CD4-positive, alpha-beta T cell treated with Interleukin-17A for 4 hours (primary cell): ENCODE measurements around the gene CKAP2L.
"Not testable (repeated sequence)": the region's sequence is repeated elsewhere in the genome, so short reads cannot be mapped to it uniquely, and the experiment has no call there.

Source experiments
- DNase-seq: peaks from one replicate; pipeline ENCODE4 v3.0.0-alpha.2; 2020; ENCODE audit warnings: mixed read lengths

CKAP2L gene

GRCh38 chr2:112724591-112725525 lies 39.6 kb downstream of the CKAP2L start:
- DNase-seq, result peak; percentile 12

DNA sequence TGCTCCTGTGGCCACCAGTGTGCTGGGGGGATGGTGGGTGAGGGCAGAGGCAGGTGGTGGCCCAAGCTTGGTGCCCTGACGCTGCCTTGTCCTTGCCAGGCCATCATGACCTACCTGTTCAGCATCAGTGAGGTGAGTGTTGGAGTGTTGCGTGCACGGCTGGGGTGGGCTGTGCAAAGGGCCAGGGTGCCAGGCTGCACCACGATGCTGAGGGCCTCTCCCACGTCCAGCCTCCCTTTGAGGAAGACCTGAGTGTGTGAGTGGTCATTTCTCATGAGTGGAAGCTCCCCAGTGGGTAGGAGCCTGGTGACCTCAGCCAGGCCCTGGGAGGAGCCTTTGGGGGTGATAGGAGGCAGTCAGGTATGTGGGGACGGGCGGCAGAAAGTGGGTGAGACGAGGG lies 40.4 kb downstream of the CKAP2L start:
- no peak for DNase-seq

GRCh38 chr2:112723547-112723940 lies 40.9 kb downstream of the CKAP2L start:
- no peak for DNase-seq

DNA sequence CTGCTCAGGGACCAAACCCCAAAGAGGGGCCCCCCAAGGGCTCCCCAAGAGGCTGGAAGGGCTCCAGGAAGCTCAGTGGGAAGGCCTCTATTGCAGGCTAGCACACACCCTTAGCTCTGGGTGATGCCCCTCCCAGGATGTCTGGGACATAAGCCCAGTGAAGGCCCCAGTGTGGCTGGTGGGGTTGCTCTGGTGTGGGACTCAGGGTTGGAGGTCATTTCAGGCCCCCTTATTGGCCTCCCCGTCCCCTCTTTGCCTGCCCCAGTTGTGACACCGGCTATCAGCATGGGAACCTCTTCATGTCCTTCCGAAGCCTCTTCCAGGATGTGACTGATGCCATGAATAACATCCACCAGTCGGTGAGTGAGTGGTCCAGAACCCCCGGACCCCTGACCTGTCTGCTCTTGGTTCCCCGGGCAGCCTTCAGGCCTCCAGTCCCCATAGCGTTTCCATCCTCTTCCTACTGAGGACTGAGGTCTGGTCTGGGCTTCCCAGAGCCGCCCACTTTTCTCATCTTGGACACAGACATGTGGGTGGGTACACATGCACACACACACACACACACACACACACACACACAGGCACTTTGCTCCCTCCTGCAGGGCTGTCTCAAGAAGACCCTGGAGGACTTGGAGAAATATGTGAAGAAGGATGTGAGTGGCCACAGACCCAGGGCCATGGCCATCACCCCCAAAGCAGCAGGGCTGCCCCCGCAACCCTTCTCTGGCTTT lies 41.4 kb downstream of the CKAP2L start:
- no peak for DNase-seq

DNA sequence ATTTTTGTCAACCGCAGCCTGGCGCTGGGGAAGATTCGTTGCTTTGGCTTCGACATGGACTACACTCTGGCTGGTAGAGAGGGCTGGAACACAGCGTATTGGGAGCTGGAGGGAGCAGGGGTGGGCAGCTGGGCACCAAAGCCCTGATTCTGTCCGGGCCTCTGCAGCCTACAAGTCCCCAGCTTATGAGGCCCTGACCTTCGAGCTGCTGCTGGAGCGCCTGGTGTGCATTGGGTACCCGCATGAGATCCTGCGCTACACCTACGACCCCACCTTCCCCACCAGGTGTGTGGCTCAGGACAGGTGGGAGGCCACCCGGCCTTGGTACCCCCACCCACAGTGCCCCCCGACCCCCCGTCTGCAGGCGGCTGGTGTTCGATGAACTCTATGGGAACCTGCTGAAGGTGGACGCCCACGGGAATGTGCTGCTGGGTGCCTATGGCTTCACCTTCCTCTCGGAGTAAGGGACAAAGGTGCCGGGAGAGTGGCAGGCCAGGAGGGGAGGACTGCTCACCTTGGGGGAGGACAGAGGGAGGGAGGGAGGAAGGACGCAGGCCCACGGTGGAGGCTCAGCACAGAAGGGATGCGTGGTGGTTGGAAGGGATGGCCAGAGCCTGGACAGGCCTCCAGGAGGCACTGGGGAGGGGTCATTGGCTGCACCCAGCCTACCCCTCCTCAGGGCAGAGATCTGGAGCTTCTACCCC lies 42.4 kb downstream of the CKAP2L start:
- no peak for DNase-seq

DNA sequence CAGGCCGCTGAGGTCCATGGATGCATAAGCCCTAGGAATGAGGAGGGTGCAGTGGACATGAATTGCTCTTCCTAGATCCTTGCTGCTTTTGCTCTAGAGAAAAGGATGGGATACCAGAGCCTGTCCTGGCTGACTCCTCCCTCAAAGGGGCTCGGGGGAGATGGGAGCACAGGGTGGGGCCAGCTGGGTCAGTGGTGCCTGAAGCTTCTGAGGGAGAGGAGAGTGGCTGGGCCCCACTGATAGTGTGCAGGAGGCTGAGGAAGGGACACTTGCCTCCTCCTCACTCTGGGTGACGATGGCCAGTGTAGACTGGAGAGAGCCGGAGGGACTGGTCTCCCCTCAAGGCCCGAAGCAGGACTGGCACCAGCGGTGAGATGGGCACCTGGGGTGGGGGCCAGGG lies 43.6 kb downstream of the CKAP2L start, which contains the start of gene NT5DC4:
Gene NT5DC4, plus strand, starts transcription at position 236 of the 400 bp plus-strand sequence. Its CDS starts 60 bp downstream, at position 296.
- no peak for DNase-seq

DNA sequence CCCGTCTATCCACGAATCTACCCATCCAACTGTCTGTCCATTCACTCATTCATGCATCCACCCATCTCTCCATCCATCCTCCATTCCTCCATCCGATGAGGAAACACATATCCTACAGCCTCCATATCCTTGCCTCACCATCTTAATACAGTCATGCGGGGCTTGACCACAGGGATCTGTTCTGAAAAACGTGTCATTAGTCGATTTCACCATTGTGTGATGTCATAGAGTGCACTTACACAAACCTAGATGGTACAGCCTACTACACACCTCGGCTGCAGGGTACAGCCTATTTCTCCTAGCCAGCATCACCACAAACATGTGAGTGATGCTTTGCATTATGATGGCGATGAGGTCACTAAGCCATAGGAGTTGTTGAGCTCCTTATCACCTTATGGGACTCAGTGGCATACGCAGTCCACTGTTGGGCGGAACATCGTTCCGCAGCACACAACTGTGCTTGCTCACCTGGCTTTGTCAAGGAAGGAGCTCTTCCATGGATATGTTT lies 45.5 kb downstream of the CKAP2L start:
- no peak for DNase-seq

- not testable (repeated sequence) for DNase-seq
Measured at GRCh38 chr2:112716826-112717352, 47.5 kb downstream of the CKAP2L start.

DNA sequence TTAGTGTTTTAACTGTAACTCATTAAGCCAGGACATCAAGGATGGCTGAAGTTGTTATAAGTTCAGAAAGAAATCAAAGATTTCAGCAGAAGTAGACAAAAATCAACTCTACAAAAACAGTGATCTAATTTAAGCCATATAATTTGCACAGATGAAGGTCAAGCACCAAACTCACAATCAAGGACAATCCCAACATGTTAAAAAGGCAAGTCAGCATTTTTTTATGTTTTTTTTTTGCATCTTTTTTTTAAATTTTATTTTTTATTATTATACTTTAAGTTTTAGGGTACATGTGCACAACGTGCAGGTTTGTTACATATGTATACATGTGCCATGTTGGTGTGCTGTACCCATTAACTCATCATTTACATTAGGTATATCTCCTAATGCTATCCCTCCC lies 48.3 kb downstream of the CKAP2L start:
- DNase-seq, result not testable (repeated sequence)

DNA sequence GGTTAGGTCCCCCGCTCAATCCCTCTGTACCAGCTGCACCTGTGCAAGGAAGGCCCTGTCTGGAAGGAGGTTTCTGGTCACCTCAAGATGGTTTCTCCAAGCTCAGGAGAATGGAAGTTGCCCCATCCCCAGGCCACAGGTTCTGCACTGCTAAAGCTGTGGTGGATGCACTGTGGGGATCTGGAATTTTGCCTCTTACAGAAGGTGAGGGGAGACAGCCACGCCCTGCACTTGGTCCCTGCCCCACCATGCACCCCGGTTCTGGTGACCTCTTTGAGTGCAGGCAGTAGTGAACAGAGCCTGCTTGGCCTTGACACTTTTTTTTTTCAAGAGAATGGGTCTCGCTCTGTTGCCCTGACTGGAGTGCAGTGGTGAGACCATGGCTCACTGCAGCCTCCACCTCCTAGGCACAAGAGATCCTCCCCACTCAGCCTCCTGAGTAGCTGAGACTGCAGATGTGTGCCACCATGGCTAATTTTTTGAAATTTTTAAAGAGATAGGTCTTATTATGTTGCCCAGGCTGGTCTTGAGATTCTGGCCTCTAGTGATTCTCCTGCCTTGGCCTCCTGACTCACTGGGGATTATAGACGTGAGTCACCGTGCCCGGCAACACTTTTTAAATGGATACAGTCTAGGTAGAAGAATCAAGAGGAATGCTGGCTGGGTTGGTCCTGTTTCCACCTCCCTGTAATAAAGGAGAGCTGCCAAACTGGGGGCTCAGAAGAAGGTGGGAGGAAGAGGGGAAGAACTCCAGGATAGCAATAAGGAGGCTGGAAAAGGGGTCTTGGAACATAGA lies 49.4 kb downstream of the CKAP2L start:
- no peak for DNase-seq

DNA sequence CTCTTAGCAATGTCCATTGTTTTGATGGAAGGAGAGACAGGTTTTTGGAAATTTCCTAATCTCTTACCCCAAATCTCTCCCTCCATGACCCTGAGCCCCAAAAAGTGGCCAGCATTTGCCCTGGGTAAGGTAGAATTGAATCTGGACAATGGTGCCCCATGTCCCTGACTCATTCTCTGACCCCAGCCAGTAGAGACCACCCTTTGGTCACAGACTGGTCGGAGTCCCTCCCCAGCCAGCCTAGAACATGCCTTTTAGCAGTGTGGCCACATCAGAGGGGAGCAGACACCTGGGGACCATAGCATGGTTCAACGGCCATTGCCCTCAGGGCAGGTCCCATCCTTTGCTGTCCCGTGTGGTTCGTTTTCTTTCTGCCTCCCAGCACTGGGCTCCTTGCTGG lies 50.1 kb downstream of the CKAP2L start:
- no peak for DNase-seq

DNA sequence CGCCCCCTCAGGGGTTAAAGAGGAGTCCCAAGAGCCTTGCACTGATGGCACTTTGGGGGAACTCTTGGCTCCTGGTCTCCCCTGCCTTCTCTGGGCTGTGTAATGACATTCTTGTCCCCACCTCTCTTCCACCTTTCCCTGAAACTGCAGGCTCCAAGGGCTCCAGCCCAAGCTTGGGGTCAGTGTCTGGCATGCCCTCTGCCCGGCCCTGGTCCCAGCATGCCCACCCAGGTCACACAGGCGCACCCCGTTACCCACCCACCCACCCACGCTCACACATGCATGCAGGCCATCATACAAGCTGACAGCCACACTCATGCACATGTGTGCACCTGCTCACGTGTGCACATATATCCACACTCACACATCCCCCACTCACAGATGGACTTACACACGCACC lies 50.5 kb downstream of the CKAP2L start:
- DNase-seq, result no peak

- no peak for DNase-seq
Measured at GRCh38 chr2:112713585-112713925, 50.9 kb downstream of the CKAP2L start.

GRCh38 chr2:112712903-112713584 lies 51.4 kb downstream of the CKAP2L start:
- peak; percentile 10 for DNase-seq

GRCh38 chr2:112712465-112712864 lies 51.9 kb downstream of the CKAP2L start:
- DNase-seq, result no peak

DNA sequence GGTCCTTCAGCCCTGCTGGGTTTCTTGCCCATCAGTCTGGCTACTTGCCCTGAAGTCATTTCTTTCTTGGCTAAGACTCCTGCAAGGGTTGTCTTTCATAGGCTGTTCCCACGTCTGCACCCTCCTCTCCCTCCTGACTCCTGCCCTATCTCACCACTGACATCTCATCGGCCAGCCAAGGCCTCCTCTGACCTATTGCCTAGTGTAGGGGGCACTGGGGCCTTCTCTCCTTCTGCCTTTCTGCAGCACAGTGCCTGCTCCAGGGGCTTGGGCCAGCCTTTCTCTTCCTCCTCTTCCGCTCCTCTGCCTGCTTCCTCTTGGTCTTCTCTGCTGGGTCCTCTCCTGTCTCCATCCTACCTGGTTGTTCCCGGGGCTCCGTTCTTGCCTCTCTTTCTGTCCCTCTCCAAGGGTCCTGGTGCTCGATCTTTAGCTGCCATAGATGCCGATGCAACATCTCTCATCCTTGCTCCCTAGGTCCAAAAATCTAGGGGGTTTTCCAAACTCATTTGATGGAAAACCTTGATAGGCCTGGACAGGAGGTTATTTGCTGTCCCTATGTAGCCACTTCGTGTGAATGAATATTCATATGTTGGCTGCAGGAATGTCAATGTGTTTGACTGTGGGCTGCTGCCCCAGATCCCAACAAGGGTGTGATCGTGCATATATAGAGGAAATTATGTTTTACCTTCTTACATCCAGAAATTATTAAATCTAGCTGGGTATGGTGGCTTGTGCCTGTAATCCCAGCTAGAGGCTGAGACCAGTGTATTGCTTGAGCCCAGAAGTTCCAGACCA lies 53.3 kb downstream of the CKAP2L start:
- no peak for DNase-seq

DNA sequence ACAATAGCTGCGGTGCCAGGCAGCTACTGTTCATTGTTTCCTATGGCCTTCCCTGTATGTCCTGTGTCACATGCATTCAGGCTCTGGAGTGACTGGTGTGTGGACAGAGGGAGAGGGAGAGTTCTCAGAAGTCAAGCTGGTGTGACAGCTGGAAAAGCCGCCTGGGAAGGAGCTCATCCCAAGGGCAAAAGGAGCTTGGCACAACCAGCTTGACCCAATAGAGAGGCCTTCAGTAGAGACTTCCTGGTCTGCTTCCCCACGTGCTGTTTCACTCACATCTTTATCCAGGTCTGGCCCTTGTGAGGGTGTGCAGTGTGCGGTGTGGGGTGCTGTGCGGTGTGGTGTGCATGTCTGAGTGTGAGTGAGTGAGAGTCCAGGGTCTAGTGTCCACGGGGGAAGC lies 54.7 kb downstream of the CKAP2L start:
- no peak for DNase-seq

DNA sequence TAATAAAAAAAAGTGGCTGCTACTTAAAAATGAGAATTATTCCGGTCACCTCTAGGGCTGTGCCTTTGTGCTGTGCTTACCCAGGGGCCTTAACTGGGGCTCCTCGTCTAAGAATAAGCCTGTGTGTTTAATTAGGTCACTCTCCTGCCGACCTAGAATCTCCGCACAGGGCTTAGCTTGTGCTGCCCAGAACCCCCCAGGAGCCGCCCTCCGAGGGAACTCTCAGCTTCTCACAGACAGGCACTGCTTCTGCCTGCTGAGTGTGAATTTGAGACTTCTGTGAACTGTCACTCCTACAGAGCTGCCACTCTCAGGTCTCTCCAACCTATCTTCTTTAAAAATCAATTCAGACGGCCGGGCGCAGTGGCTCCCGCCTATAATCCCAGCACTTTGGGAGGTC lies 55.4 kb downstream of the CKAP2L start:
- no peak for DNase-seq

GRCh38 chr2:112706947-112707346 lies 57.5 kb downstream of the CKAP2L start:
- not testable (repeated sequence) for DNase-seq

DNA sequence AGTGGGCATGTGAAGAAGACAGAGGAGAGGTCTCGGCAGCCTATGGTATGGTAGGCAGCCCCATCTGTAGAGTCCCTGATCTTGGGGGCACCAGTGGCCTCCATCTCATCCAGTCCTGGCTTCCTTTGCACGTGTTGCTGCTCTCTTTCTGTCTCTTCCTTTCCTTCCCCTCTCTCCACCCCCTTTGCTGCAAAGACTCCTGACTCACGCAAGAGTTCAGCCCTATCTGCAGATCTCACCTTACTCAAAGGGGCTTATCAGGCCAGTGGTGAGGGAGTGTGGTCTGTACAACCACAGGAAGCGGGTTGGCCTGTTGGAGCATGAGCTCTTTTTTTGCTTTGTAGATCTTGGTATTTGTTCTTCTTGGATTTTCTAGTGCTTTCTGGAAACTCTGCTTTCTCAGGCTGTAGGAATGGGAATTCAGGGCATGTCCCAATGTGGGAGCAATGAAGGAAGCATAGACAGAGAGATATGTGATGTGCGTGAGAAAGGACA lies 58.2 kb downstream of the CKAP2L start:
- DNase-seq, result peak; percentile 51
